Uterus (tissue), 4 donors: Measurements from ENCODE around the gene MRC2. TPM values are rescaled to one million over a fixed set of nuclear protein-coding genes. Genes with fewer than 3 reads are reported as not detected.

Experiments
- DNase-seq, 2 donors: peaks; one replicate each; pipeline ENCODE4 v3.0.0-alpha.2; 2019 to 2020
- H3K27ac ChIP-seq, 2 donors: fragments of 200-600 bp; sonication (generic); 1 replicate in 1 of 2; 2 replicates in 1 of 2; pipeline ENCODE4 v1.5.1; 2016 to 2018
- H3K27me3 ChIP-seq, 2 donors: fragments of 200-600 bp; sonication (generic); one replicate each; pipeline ENCODE4 v1.5.1; 2018 to 2019; ENCODE audit warnings: control low read depth in 1 of 2
- H3K36me3 ChIP-seq, 2 donors: fragments of 200-600 bp; sonication (generic); one replicate each; pipeline ENCODE4 v1.5.1; 2019; ENCODE audit warnings: control low read depth in 1 of 2
- H3K4me1 ChIP-seq, 2 donors: fragments of 200-600 bp; sonication (generic); one replicate each; pipeline ENCODE4 v1.5.1; 2018 to 2019; ENCODE audit warnings: control low read depth in 1 of 2
- H3K4me3 ChIP-seq, 2 donors: fragments of 200-600 bp; sonication (generic); 1 replicate in 1 of 2; 2 replicates in 1 of 2; pipeline ENCODE4 v1.5.1; 2018 to 2019; ENCODE audit warnings: mild to moderate bottlenecking in 1 of 2
- H3K9me3 ChIP-seq, 2 donors: fragments of 200-600 bp; sonication (generic); one replicate each; pipeline ENCODE4 v1.5.1; 2019; ENCODE audit warnings: control low read depth in 1 of 2
- POLR2A ChIP-seq, 2 donors: fragments of 450-650 bp; IDR thresholded peaks; one replicate each; pipeline ENCODE4 v1.6.1; 2016; ENCODE audit warnings: antibody characterized with exemption in 2 of 2, mild to moderate bottlenecking in 1 of 2, moderate library complexity in 1 of 2
- intact Hi-C: fragments of 100-400 bp; cut with DNase I; formaldehyde crosslinking; loops from one replicate; pipeline ENCODE4 v1.15.1; 2023; ENCODE audit warnings: low total_unique reads
- total RNA-seq, 4 donors: library from RNA; depleted of rRNA in 3 of 4; stranded (reverse); fragments of >200 nt in 3 of 4; gene quantifications; one replicate each; pipeline versions ENCODE4 v1.1.0 to v1.2.4, GENCODE V29; 2014 to 2023
- TF ChIP-seq, protein P1 (sequence below), 4 experiments: fragments of 200-600 bp in 2 of 4; fragments of 450-650 bp in 2 of 4; sonication (generic) in 2 of 4; IDR thresholded peaks; one replicate each; pipeline ENCODE4 v1.5.1; 2016 to 2019; ENCODE audit warnings: antibody characterized with exemption in 4 of 4, mild to moderate bottlenecking in 2 of 4, moderate library complexity in 1 of 4
- donor health status: DM: yes; HTN: yes; CAD: no.

Gene MRC2
- total RNA-seq, 4 donors from 2014 or later = 30.7 to 273 (median 102) TPM

- TF ChIP-seq, protein P1, sequence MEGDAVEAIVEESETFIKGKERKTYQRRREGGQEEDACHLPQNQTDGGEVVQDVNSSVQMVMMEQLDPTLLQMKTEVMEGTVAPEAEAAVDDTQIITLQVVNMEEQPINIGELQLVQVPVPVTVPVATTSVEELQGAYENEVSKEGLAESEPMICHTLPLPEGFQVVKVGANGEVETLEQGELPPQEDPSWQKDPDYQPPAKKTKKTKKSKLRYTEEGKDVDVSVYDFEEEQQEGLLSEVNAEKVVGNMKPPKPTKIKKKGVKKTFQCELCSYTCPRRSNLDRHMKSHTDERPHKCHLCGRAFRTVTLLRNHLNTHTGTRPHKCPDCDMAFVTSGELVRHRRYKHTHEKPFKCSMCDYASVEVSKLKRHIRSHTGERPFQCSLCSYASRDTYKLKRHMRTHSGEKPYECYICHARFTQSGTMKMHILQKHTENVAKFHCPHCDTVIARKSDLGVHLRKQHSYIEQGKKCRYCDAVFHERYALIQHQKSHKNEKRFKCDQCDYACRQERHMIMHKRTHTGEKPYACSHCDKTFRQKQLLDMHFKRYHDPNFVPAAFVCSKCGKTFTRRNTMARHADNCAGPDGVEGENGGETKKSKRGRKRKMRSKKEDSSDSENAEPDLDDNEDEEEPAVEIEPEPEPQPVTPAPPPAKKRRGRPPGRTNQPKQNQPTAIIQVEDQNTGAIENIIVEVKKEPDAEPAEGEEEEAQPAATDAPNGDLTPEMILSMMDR (IDR thresholded peaks at IDR 0.05) = no peak
- TF ChIP-seq POLR2A (IDR thresholded peaks at IDR 0.05) = no peak
Measured at GRCh38 chr17:62674363-62674739, 46.9 kb downstream of the MRC2 start.

DNA sequence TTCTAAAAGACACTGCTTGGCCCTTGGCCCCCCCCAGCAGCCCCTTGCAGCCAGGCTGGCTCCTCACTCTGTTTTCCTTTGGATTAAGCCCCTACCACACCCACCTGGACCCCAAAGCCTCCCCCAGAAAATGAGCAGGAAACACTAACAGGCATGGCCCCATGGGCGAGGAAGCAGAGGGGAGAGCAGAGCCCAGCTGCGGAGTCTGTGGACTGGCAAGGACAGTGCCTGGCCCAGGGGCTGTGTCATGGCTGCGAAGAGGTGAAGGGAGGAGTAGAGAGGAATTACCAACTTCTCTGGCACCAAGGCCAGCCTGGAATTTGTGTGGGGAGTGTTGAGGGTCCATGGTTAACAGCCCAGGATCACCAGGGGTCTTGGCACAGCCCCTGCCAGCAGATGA, 47.4 kb downstream of the MRC2 start:
- intact Hi-C loops = no loop called here
- Histone ChIP-seq H3K27ac (peak overlapping the region in 1 of 2 donors; percentile 47), H3K4me3 (no peak overlapping the region), H3K36me3 (no peaks in the 10 kb centered on the region), H3K9me3 (no peaks in the 10 kb centered on the region), H3K27me3 (no peaks in the 10 kb centered on the region), H3K4me1 (peaks cover 0 to 7% of the 10 kb centered on the region in 2 donors)
- TF ChIP-seq, protein P1 (IDR thresholded peaks at IDR 0.05) = no peak
- TF ChIP-seq POLR2A (IDR thresholded peaks at IDR 0.05) = no peak
- DNase-seq = no peak

More at GRCh38 chr17:62674363-62674739, 46.9 kb downstream of the MRC2 start:
- no peak for DNase-seq
- no peaks in the 10 kb centered on the region for H3K36me3 ChIP-seq
- no peak overlapping the region for H3K4me3 ChIP-seq
- H3K27ac ChIP-seq = peak overlapping the region in 1 of 2 donors; percentile 8
- no peaks in the 10 kb centered on the region for H3K9me3 ChIP-seq
- no peaks in the 10 kb centered on the region for H3K27me3 ChIP-seq
- intact Hi-C loops = no loop called here
- H3K4me1 ChIP-seq = peaks cover 0 to 7% of the 10 kb centered on the region in 2 donors

DNA sequence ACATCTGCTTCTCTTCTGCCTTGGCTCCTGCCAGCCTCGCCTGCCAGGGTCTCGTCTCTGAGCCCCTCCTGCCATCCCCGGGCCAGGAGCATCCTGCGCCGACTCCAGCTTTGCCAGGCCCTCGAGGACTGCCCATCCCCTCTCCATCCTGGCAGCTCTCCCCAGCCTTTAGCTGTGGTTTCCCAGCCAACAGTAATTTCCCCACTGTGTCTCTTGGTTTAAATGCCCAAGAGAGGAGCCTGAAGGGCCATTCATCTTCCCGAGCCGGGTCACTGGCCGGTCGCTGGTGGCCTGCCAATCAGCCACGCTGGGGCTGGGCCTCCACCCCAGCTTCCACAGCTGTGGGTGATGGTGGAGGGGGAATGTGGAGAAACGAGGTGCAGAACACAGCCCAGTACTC, 47.8 kb downstream of the MRC2 start:
- H3K9me3 ChIP-seq = no peaks in the 10 kb centered on the region
- TF ChIP-seq, protein P1 (IDR thresholded peaks at IDR 0.05) = no peak
- TF ChIP-seq POLR2A (IDR thresholded peaks at IDR 0.05) = no peak
- peaks cover 0 to 7% of the 10 kb centered on the region in 2 donors for H3K4me1 ChIP-seq
- DNase-seq = peak in 1 of 2 donors; percentile 70
- no peaks in the 10 kb centered on the region for H3K27me3 ChIP-seq
- intact Hi-C loops = no loop called here
- no peak overlapping the region for H3K4me3 ChIP-seq
- H3K36me3 ChIP-seq = no peaks in the 10 kb centered on the region
- peak overlapping the region in 1 of 2 donors; percentile 47 for H3K27ac ChIP-seq

GRCh38 chr17:62675701-62676100, 48.2 kb downstream of the MRC2 start:
- TF ChIP-seq POLR2A (IDR thresholded peaks at IDR 0.05) = no peak
- TF ChIP-seq, protein P1 (IDR thresholded peaks at IDR 0.05) = no peak
- no peak for DNase-seq
- H3K27ac ChIP-seq = peak overlapping the region in 1 of 2 donors; percentile 47
- H3K9me3 ChIP-seq = no peaks in the 10 kb centered on the region
- no peaks in the 10 kb centered on the region for H3K27me3 ChIP-seq
- intact Hi-C loops = no loop called here
- no peaks in the 10 kb centered on the region for H3K36me3 ChIP-seq
- H3K4me1 ChIP-seq = peaks cover 0 to 7% of the 10 kb centered on the region in 2 donors
- H3K4me3 ChIP-seq = no peak overlapping the region

DNA sequence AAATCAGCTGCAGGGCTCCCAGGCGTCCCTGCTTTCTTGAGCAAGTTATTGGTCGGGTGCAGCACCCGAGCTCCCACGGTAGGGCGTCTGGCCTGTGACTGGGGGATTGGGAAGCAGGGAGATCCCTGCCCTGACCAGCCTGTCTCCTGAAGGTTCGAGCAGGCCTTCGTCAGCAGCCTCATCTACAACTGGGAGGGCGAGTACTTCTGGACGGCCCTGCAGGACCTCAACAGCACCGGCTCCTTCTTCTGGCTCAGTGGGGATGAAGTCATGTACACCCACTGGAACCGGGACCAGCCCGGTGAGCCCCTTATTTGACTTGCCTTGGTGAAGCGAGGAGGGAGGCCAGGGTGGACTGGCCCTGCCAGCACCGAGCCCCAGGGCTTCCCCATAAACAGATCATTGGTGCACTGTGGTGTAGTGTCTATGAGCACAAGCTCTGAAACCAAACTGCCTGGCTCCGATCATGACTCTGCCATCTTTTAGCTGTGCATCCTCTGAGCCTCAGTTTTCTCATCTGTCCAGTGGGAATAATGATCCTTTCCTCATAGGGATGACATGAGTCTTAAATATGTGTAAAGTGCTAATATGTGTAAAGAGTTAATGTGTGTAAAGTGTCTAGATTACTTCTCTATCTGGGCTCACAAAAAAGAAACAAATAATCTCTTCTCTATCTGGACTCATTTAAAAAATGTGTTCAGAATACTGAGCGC, 48.9 kb downstream of the MRC2 start:
- H3K4me3 ChIP-seq = no peak overlapping the region
- TF ChIP-seq, protein P1 (IDR thresholded peaks at IDR 0.05) = no peak
- TF ChIP-seq POLR2A (IDR thresholded peaks at IDR 0.05) = no peak
- intact Hi-C loops = no loop called here
- peaks cover 0 to 7% of the 10 kb centered on the region in 2 donors for H3K4me1 ChIP-seq
- no peaks in the 10 kb centered on the region for H3K36me3 ChIP-seq
- H3K9me3 ChIP-seq = no peaks in the 10 kb centered on the region
- H3K27ac ChIP-seq = no peak overlapping the region
- DNase-seq = no peak
- no peaks in the 10 kb centered on the region for H3K27me3 ChIP-seq
